ENCODE results near the gene QRICH2.

Gene QRICH2

GRCh38 chr17:76265624-76266243 lies 42.3 kb downstream of the QRICH2 start:
- H3K4me3 ChIP-seq (ENCODE audit: severe bottlenecking): peak overlapping the region; percentile 99
- TF ChIP-seq, protein P1, sequence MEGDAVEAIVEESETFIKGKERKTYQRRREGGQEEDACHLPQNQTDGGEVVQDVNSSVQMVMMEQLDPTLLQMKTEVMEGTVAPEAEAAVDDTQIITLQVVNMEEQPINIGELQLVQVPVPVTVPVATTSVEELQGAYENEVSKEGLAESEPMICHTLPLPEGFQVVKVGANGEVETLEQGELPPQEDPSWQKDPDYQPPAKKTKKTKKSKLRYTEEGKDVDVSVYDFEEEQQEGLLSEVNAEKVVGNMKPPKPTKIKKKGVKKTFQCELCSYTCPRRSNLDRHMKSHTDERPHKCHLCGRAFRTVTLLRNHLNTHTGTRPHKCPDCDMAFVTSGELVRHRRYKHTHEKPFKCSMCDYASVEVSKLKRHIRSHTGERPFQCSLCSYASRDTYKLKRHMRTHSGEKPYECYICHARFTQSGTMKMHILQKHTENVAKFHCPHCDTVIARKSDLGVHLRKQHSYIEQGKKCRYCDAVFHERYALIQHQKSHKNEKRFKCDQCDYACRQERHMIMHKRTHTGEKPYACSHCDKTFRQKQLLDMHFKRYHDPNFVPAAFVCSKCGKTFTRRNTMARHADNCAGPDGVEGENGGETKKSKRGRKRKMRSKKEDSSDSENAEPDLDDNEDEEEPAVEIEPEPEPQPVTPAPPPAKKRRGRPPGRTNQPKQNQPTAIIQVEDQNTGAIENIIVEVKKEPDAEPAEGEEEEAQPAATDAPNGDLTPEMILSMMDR (IDR thresholded peaks at IDR 0.05; ENCODE audit: poor library complexity, severe bottlenecking): no peak
- H3K27me3 ChIP-seq (ENCODE audit: insufficient read depth, poor library complexity, severe bottlenecking): no peaks in the 10 kb centered on the region
- DNase-seq (ENCODE audit: low spot score): no peak
- H3K9me3 ChIP-seq (ENCODE audit: severe bottlenecking): no peaks in the 10 kb centered on the region
- H3K27ac ChIP-seq (ENCODE audit: poor library complexity, severe bottlenecking): peak overlapping the region; percentile 75
- H3K4me1 ChIP-seq (ENCODE audit: insufficient read depth, poor library complexity, severe bottlenecking): peaks cover 44% of the 10 kb centered on the region
- no peak; the same call in 2 of the 3 replicates for ATAC-seq (ENCODE audit: low read depth)
- peaks cover 21% of the 10 kb centered on the region for H3K36me3 ChIP-seq (ENCODE audit: low read depth)

DNA sequence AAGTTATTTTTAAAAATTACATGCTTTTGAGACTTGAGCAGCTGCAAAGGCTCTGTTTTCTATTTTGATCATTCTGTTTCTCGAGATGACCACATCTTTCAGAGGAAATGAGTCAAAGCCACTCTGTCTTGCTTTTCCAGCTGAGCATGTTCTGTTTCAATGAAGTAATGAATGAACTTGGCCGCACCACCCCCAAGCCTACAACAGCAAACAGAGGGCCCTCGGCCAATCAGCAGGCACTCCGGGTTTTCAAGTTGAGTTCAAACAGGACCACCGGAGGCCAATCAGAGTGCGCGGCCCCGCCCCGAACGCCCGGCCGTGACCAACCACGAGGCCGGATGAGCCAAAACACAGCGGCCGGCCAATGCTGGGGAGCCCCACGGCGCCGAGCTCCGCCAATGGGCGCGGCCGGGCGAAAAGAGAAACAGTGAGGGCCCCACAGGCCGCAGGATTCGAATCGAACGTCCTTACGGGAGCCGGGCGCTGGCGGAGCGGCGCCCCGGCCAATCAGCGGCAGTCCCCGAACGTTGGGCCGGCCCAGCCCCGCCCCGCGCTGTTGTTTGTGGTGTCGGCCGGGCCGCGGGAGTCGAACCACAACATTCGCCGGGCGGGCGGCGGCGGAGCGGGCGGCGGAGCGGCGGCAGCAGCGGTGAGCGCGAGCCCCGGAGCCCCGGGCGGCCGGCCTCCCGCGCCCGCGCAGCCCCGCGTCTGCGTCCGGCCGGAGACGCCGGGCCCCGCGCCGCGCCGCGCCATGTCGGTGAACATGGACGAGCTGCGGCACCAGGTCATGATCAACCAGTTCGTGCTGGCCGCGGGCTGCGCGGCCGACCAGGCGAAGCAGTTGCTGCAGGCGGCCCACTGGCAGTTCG lies 43.1 kb downstream of the QRICH2 start, which contains the start of gene UBALD2:
Gene UBALD2 (plus strand): TSS at position 594 of the 869 bp plus-strand sequence. CDS start 158 bp downstream, at position 752.
- Histone ChIP-seq H3K27ac (ENCODE audit: poor library complexity, severe bottlenecking) (peak within 1 kb of the TSS; percentile 75), H3K27me3 (ENCODE audit: insufficient read depth, poor library complexity, severe bottlenecking) (no peaks in the 10 kb centered on the region), H3K4me1 (ENCODE audit: insufficient read depth, poor library complexity, severe bottlenecking) (peaks cover 44% of the 10 kb centered on the region), H3K36me3 (ENCODE audit: low read depth) (peaks cover 21% of the 10 kb centered on the region), H3K4me3 (ENCODE audit: severe bottlenecking) (peak within 1 kb of the TSS; percentile 99), H3K9me3 (ENCODE audit: severe bottlenecking) (no peaks in the 10 kb centered on the region)
- peak; percentile 93 for ATAC-seq (ENCODE audit: low read depth)
- TF ChIP-seq, protein P1 (IDR thresholded peaks at IDR 0.05; ENCODE audit: poor library complexity, severe bottlenecking): no peak
- peak; percentile 100 for DNase-seq (ENCODE audit: low spot score)

DNA sequence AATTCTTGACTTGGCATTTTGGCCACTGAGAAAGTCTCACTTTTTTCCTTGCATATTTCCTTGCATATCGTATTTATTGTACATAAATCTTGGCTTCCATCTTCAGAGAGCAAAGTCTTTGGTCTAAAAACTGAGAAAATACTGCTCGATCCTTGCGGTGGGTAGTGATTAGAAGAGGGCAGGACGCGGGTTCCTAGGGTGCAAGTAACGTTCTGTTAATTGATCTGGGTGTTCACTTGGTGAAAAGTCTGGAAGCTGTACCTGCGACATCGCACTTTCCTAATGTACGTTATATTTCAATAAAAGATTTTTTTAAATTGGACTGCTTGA lies 43.7 kb downstream of the QRICH2 start:
- peaks cover 16% of the 10 kb centered on the region for H3K36me3 ChIP-seq (ENCODE audit: low read depth)
- no peak overlapping the region for H3K4me3 ChIP-seq (ENCODE audit: severe bottlenecking)
- H3K4me1 ChIP-seq (ENCODE audit: insufficient read depth, poor library complexity, severe bottlenecking): peaks cover 44% of the 10 kb centered on the region
- H3K27me3 ChIP-seq (ENCODE audit: insufficient read depth, poor library complexity, severe bottlenecking): no peaks in the 10 kb centered on the region
- H3K9me3 ChIP-seq (ENCODE audit: severe bottlenecking): no peaks in the 10 kb centered on the region
- peak overlapping the region; percentile 75 for H3K27ac ChIP-seq (ENCODE audit: poor library complexity, severe bottlenecking)
- TF ChIP-seq, protein P1 (IDR thresholded peaks at IDR 0.05; ENCODE audit: poor library complexity, severe bottlenecking): no peak
- DNase-seq (ENCODE audit: low spot score) (no peak), ATAC-seq (ENCODE audit: low read depth) (no peak)

DNA sequence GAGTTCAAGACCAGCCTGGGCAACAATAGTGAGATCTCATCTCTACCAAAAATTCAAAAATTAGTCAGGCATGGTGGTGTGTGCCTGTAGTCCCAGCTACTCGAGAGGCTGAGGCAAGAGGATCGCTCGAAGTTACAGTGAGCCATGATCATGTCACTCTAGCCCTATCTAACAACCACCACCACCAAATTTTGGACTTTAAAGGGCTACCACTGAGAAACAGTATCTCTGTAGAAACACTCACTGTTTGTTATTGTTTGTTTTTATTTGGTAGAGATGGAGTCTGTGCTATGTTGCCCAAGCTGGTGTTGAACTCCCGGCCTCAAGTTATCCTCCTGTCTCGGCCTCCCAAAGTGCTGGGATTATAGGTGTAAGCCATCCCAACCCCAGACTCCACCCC lies 44.2 kb downstream of the QRICH2 start:
- peaks cover 44% of the 10 kb centered on the region for H3K4me1 ChIP-seq (ENCODE audit: insufficient read depth, poor library complexity, severe bottlenecking)
- no peak overlapping the region for H3K4me3 ChIP-seq (ENCODE audit: severe bottlenecking)

More for the DNA sequence above, 44.2 kb downstream of the QRICH2 start:
- ATAC-seq (ENCODE audit: low read depth) (no peak), DNase-seq (ENCODE audit: low spot score) (no peak)
- Histone ChIP-seq H3K27me3 (ENCODE audit: insufficient read depth, poor library complexity, severe bottlenecking) (no peaks in the 10 kb centered on the region), H3K36me3 (ENCODE audit: low read depth) (peaks cover 11% of the 10 kb centered on the region), H3K27ac (ENCODE audit: poor library complexity, severe bottlenecking) (peak overlapping the region; percentile 75), H3K9me3 (ENCODE audit: severe bottlenecking) (no peaks in the 10 kb centered on the region)
- TF ChIP-seq, protein P1 (IDR thresholded peaks at IDR 0.05; ENCODE audit: poor library complexity, severe bottlenecking): no peak
